Common myeloid progenitor, CD34-positive (primary cell): ENCODE data around the gene THOC6.

Experiments
- CTCF ChIA-PET: fragments of 350-600 bp; sonication (Branson Sonifier 250); formaldehyde crosslinking; loops from one replicate; lab custom pipeline; 2021; ENCODE audit warnings: antibody characterized with exemption; lab: Charles Lee
- POLR2A ChIA-PET: fragments of 350-600 bp; sonication (Branson Sonifier 250); formaldehyde crosslinking; loops from one replicate; lab custom pipeline; 2021; ENCODE audit warnings: antibody characterized with exemption; lab: Charles Lee
- DNase-seq, 3 donors: peaks; one replicate each; pipeline versions ENCODE4 v3.0.0 to v3.0.0-alpha.2; 2013
- H3K27ac ChIP-seq, 2 experiments: 1 replicate in 1 of 2; 2 replicates in 1 of 2; pipeline ENCODE4 v1.7.0; 2013; ENCODE audit warnings: inconsistent platforms in 2 of 2, low read length in 2 of 2, mild to moderate bottlenecking in 2 of 2, low read depth in 1 of 2, moderate library complexity in 1 of 2; ENCODE audit not compliant: severe bottlenecking in 2 of 2, insufficient read depth in 1 of 2, poor library complexity in 1 of 2
- H3K27me3 ChIP-seq, 5 experiments: replicated peaks in 2 of 5; 1 replicate in 3 of 5; 2 replicates in 2 of 5; pipeline versions ENCODE4 v1.6.1 to v1.7.0; 2013; ENCODE audit warnings: low read length in 4 of 5, mild to moderate bottlenecking in 2 of 5, moderate library complexity in 2 of 5, inconsistent platforms in 1 of 5; ENCODE audit not compliant: insufficient read depth in 5 of 5, control insufficient read depth in 4 of 5
- H3K36me3 ChIP-seq, 4 experiments: 1 replicate in 2 of 4; 2 replicates in 2 of 4; pipeline versions ENCODE4 v1.6.1 to v1.7.0; 2013; ENCODE audit warnings: low read length in 3 of 4, control low read depth in 1 of 4, mild to moderate bottlenecking in 1 of 4; ENCODE audit not compliant: control insufficient read depth in 4 of 4, insufficient read depth in 4 of 4
- H3K4me1 ChIP-seq, 4 experiments: 1 replicate in 3 of 4; 2 replicates in 1 of 4; pipeline versions ENCODE4 v1.6.1 to v1.7.1; 2013; ENCODE audit warnings: low read length in 3 of 4, mild to moderate bottlenecking in 3 of 4, control low read depth in 1 of 4, inconsistent platforms in 1 of 4, moderate library complexity in 1 of 4; ENCODE audit not compliant: control insufficient read depth in 4 of 4, insufficient read depth in 4 of 4; ENCODE audit errors: control extremely low read depth in 1 of 4
- H3K4me3 ChIP-seq, 7 experiments: 1 replicate in 4 of 7; 2 replicates in 3 of 7; pipeline versions ENCODE4 v1.5.1 to v1.7.0; 2013; ENCODE audit warnings: mild to moderate bottlenecking in 7 of 7, low read length in 6 of 7, moderate library complexity in 6 of 7, inconsistent platforms in 2 of 7, low read depth in 2 of 7, control low read depth in 1 of 7; ENCODE audit not compliant: insufficient read depth in 4 of 7, control insufficient read depth in 1 of 7; ENCODE audit errors: extremely low read depth in 1 of 7
- H3K9me3 ChIP-seq, 5 experiments: 1 replicate in 4 of 5; 2 replicates in 1 of 5; pipeline versions ENCODE4 v1.6.1 to v1.7.1; 2013; ENCODE audit warnings: low read length in 4 of 5, mild to moderate bottlenecking in 2 of 5, inconsistent platforms in 1 of 5, low read depth in 1 of 5, moderate library complexity in 1 of 5; ENCODE audit not compliant: control insufficient read depth in 4 of 5, insufficient read depth in 2 of 5; ENCODE audit errors: control extremely low read depth in 1 of 5
- WGBS: methylation state at CpG from one replicate; pipeline ENCODE4 v1.1.5; 2013; ENCODE audit not compliant: insufficient coverage; 5-methylcytosine and 5-hydroxymethylcytosine counted together

Gene THOC6

GRCh38 chr16:3045758-3046640 is 22.2 kb downstream of the THOC6 start, which contains the start of gene MMP25:
MMP25 (plus strand) TSS chr16:3046561; CDS start chr16:3046918, 357 bp downstream.
- ChIA-PET CTCF (interaction anchor here (10.0 kb wide), 1 partner anchor 16 kb away, joined by 141 read pairs; no protein-coding TSS in a partner anchor), POLR2A (no interaction called here)
- DNase-seq: peak in 1 of 3 donors; percentile 48
- no peaks in the 10 kb centered on the region for H3K9me3 ChIP-seq
- H3K27me3 ChIP-seq: peaks cover 7 to 96% (median 32%) of the 10 kb centered on the region in 5 experiments
- peak within 1 kb of the TSS in 6 of 7 experiments; percentile 17 to 63 (median 56) for H3K4me3 ChIP-seq
- under 1% methylated on average over 66 of the region's 86 CpGs for WGBS
- no peak within 1 kb of the TSS for H3K27ac ChIP-seq
- H3K36me3 ChIP-seq: no peaks in the 10 kb centered on the region
- H3K4me1 ChIP-seq: peaks cover 0 to 34% (median 23%) of the 10 kb centered on the region in 4 experiments

GRCh38 chr16:3046641-3047386 is 23.0 kb downstream of the THOC6 start:
- peak overlapping the region in 3 of 7 experiments; percentile 56 to 63 (median 59) for H3K4me3 ChIP-seq
- 4% methylated on average over 33 of the region's 54 CpGs for WGBS
- CTCF ChIA-PET: interaction anchor here (0.6 to 6.6 kb wide), 5 partner anchors 8 to 83 kb away, joined by 3 to 98 read pairs (median 6); no protein-coding TSS in a partner anchor

DNA sequence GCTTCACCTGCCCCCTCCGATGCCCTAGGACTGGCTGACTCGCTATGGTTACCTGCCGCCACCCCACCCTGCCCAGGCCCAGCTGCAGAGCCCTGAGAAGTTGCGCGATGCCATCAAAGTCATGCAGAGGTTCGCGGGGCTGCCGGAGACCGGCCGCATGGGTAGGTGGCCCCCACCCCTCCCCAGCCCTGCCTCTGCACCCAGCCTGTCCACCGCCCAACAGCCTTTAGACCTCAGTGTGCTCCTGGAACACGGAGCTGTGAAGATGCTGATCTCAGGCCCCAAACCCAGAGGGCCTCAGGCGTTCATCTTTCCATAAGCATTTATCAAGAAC is 23.5 kb downstream of the THOC6 start:
- H3K4me3 ChIP-seq: no peak overlapping the region
- POLR2A ChIA-PET: interaction anchor here (1.3 kb wide), 1 partner anchor 8 kb away, joined by 4 read pairs; no protein-coding TSS in a partner anchor
- no peaks in the 10 kb centered on the region for H3K36me3 ChIP-seq
- 22% methylated on average over 13 of the region's 13 CpGs for WGBS
- DNase-seq: no peak
- H3K9me3 ChIP-seq: no peaks in the 10 kb centered on the region
- H3K27me3 ChIP-seq: peaks cover 7 to 93% (median 31%) of the 10 kb centered on the region in 5 experiments
- CTCF ChIA-PET: interaction anchor here (0.6 to 6.6 kb wide), 8 partner anchors 9 to 82 kb away, joined by 3 to 98 read pairs (median 5); no protein-coding TSS in a partner anchor
- H3K27ac ChIP-seq: no peak overlapping the region
- H3K4me1 ChIP-seq: peaks cover 0 to 43% (median 28%) of the 10 kb centered on the region in 4 experiments

More at GRCh38 chr16:3046641-3047386, 23.0 kb downstream of the THOC6 start:
- Histone ChIP-seq H3K4me1 (peaks cover 0 to 42% (median 28%) of the 10 kb centered on the region in 4 experiments), H3K36me3 (no peaks in the 10 kb centered on the region), H3K9me3 (no peaks in the 10 kb centered on the region), H3K27ac (no peak overlapping the region), H3K27me3 (peaks cover 7 to 97% (median 31%) of the 10 kb centered on the region in 5 experiments)
- no peak for DNase-seq
- POLR2A ChIA-PET: no interaction called here

DNA sequence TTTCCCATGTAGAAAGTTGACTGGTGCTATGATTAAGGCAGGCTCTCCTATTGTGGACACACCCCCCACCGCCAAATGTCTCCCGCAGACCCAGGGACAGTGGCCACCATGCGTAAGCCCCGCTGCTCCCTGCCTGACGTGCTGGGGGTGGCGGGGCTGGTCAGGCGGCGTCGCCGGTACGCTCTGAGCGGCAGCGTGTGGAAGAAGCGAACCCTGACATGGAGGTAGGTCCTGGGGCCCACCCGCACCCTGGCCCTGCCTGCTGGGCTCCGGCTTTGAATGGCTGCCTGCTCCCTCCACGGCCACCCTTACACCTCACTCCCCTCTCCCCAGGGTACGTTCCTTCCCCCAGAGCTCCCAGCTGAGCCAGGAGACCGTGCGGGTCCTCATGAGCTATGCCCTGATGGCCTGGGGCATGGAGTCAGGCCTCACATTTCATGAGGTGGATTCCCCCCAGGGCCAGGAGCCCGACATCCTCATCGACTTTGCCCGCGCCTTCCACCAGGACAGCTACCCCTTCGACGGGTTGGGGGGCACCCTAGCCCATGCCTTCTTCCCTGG is 26.2 kb downstream of the THOC6 start:
- ChIA-PET POLR2A (interaction anchor here (0.7 to 0.9 kb wide), 3 partner anchors 15 to 38 kb away, joined by 3 read pairs; no protein-coding TSS in a partner anchor), CTCF (interaction anchor here (0.6 to 6.6 kb wide), 6 partner anchors 13 to 52 kb away, joined by 3 to 98 read pairs (median 5); no protein-coding TSS in a partner anchor)
- DNase-seq: no peak
- Histone ChIP-seq H3K4me3 (no peak overlapping the region), H3K9me3 (no peaks in the 10 kb centered on the region), H3K4me1 (peaks cover 2 to 58% (median 36%) of the 10 kb centered on the region in 4 experiments), H3K27me3 (peaks cover 0 to 68% (median 20%) of the 10 kb centered on the region in 5 experiments), H3K27ac (no peak overlapping the region), H3K36me3 (peaks cover 0 to 3% (median 0%) of the 10 kb centered on the region in 4 experiments)
- 95% methylated on average over 19 of the region's 26 CpGs for whole genome bisulfite sequencing

DNA sequence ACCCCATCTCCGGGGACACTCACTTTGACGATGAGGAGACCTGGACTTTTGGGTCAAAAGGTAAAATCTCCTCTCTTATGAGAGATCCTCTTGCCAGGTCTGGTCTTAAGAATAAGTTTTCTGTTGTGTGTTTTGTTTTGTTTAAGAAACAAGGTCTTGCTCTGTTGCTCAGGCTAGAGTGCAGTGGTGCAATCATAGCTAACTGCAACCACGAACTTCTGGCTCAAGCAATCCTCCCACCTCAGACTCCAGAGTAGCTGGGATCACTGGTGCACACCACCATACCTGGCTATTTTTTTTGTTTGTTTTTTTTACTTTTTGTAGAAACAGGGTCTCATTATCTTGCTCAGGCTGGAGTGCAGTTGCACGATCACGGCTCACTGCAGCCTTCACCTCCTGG is 26.7 kb downstream of the THOC6 start:
- no peaks in the 10 kb centered on the region for H3K9me3 ChIP-seq
- peaks cover 2 to 59% (median 37%) of the 10 kb centered on the region in 4 experiments for H3K4me1 ChIP-seq
- no peak for DNase-seq
- peak overlapping the region in 1 of 7 experiments; percentile 30 for H3K4me3 ChIP-seq
- H3K27ac ChIP-seq: no peak overlapping the region
- WGBS: 75% methylated on average over 3 of the region's 5 CpGs
- H3K27me3 ChIP-seq: peaks cover 0 to 64% (median 16%) of the 10 kb centered on the region in 5 experiments
- POLR2A ChIA-PET: interaction anchor here (0.7 to 0.8 kb wide), 2 partner anchors 16 to 38 kb away, joined by 3 read pairs; no protein-coding TSS in a partner anchor
- H3K36me3 ChIP-seq: peaks cover 0 to 3% (median 0%) of the 10 kb centered on the region in 4 experiments
- CTCF ChIA-PET: interaction anchor here (0.6 to 6.6 kb wide), 6 partner anchors 12 to 52 kb away, joined by 3 to 98 read pairs (median 5); no protein-coding TSS in a partner anchor

DNA sequence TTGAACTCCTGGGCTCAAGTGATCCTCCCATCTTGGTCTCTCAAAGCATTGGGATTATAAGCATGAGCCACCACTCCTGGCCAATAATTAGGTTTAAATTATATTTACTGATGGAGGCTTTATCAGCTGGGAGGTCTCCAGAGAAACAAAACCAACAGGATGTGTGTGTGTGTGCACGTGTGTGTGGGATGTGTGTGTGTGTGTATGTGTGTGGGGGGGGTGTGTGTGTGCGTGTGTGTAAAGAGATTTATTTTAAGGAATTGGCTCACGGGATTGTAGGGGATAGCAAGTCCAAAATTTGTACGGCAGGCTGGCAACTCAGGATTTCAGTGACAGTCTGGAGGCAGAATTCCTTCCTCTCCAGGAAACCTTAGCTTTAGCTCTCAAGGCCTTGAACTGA is 27.2 kb downstream of the THOC6 start:
- Histone ChIP-seq H3K4me1 (peaks cover 2 to 59% (median 36%) of the 10 kb centered on the region in 4 experiments), H3K9me3 (no peaks in the 10 kb centered on the region), H3K27me3 (peaks cover 0 to 59% (median 16%) of the 10 kb centered on the region in 5 experiments), H3K4me3 (peak overlapping the region in 1 of 7 experiments; percentile 3), H3K27ac (no peak overlapping the region), H3K36me3 (peaks cover 0 to 3% (median 0%) of the 10 kb centered on the region in 4 experiments)
- CTCF ChIA-PET: interaction anchor here (1.2 to 6.6 kb wide), 9 partner anchors 8 to 77 kb away, joined by 3 to 98 read pairs (median 5); no protein-coding TSS in a partner anchor
- POLR2A ChIA-PET: interaction anchor here (0.8 to 1.2 kb wide), 2 partner anchors 16 to 17 kb away, joined by 3 to 9 read pairs; no protein-coding TSS in a partner anchor
- WGBS: 31% methylated on average over 3 of the region's 4 CpGs
- peak in 1 of 3 donors; percentile 44 for DNase-seq
